ENCODE measurements around the gene ANKRD40CL.

DNA sequence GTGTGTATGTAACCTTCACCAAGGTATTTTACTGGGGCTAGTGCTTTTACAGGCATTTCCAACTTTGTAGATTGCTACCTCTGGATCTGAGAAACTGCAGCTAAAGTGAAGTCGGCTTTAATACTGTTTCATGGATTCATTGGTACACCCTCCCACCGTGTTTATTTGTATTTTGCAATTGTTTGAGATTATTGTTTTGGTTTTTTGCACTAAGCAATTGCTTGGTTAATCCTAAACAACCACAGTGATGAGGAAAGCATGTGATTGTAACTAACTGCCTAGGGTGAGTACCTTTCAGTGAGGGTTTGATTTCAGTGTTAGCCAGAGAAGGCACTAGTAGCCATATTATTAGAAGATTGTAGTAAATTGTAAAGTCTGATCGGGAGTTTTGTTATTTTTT lies 44.6 kb downstream of the ANKRD40CL start:
- TF ChIP-seq CTCF (IDR thresholded peaks at IDR 0.05) (no peak), GABPA (IDR thresholded peaks at IDR 0.05; ENCODE audit: low read depth) (no peak), RFX5 (IDR thresholded peaks at IDR 0.05; ENCODE audit: low read length) (no peak), POLR2AphosphoS5 (IDR thresholded peaks at IDR 0.05; ENCODE audit: low read depth, low read length) (no peak)
- TF ChIP-seq, protein P1, sequence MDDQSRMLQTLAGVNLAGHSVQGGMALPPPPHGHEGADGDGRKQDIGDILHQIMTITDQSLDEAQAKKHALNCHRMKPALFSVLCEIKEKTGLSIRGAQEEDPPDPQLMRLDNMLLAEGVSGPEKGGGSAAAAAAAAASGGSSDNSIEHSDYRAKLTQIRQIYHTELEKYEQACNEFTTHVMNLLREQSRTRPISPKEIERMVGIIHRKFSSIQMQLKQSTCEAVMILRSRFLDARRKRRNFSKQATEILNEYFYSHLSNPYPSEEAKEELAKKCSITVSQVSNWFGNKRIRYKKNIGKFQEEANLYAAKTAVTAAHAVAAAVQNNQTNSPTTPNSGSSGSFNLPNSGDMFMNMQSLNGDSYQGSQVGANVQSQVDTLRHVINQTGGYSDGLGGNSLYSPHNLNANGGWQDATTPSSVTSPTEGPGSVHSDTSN (IDR thresholded peaks at IDR 0.05), result no peak
